Measurements from ENCODE around the gene LRIG1.
"Not testable (repeated sequence)": the region's sequence is repeated elsewhere in the genome, so short reads cannot be mapped to it uniquely, and the experiment has no call there.

LRIG1 gene

DNA sequence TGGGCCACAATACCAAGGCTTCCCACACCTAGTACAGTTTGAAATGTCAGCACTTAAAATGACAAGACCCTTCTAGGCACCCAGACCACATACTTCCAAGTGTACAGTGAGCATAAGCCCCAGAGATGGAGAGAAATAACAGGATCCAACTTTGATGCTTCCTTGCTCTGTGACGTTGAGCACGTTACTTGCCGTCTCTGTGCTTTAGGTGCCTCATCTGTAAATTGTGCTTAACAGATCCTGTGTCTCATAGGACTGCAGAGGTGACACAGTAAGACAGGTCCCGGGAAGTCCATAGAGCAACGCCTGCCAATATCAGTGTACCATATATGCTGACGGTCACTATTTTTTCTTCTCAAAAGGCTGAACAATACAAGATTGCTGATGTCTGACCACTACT lies 59.1 kb downstream of the LRIG1 start:
- no peak for DNase-seq (ENCODE audit: low spot score)

DNA sequence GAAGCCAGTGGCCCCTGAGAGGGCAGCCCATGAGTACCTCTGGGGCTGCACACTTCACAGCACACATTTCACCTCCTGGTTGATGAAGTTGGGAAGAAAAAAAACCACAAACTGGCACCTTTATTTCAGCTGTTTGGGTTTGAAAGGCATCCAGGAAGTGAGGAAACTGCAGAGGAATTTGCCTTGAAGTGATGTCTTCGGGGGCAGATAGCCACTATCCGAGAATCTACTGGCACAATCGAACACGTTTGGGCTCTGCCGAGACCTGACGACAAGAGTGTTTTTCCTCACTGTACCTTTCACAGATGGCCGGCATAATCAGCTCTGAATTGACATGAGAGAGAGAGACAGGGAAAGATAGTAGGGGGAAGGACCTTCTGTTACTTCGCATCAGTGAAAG lies 59.7 kb downstream of the LRIG1 start:
- peak; percentile 67 for DNase-seq (ENCODE audit: low spot score)

DNA sequence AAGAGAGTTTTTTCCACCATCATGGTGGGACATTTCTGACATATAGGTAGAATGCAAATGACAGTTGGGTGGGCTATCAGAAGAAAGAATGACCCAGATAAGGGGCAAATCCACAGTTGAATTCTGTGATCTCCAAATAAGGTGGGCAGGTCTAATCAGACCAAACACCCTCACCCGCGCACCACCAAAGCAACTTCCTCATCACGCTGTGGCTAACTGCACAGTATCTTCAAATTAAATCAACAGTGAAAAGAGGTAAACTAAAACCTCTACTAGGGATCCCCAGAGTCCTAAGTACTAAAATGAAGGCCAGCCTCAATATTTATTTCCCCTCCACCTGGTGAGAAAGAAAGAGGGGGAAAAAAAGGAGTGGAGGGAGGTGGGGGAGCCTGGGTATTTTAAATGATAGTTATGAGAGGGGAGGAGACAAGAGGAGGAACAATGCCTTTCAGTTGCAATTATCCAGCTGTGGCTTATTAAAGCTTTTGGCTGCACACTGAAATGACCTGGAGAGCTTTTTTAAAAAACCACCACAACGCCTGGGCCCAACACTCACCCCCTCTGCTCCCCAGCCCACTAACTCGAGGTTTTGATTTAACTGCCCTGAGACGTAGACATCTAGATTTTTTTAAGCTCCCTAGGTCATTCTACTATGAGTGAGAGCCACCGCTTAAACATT lies 61.0 kb downstream of the LRIG1 start:
- no peak for DNase-seq (ENCODE audit: low spot score)

- DNase-seq (ENCODE audit: low spot score), result no peak
Observed at GRCh38 chr3:66438046-66438445, 62.8 kb downstream of the LRIG1 start.

DNA sequence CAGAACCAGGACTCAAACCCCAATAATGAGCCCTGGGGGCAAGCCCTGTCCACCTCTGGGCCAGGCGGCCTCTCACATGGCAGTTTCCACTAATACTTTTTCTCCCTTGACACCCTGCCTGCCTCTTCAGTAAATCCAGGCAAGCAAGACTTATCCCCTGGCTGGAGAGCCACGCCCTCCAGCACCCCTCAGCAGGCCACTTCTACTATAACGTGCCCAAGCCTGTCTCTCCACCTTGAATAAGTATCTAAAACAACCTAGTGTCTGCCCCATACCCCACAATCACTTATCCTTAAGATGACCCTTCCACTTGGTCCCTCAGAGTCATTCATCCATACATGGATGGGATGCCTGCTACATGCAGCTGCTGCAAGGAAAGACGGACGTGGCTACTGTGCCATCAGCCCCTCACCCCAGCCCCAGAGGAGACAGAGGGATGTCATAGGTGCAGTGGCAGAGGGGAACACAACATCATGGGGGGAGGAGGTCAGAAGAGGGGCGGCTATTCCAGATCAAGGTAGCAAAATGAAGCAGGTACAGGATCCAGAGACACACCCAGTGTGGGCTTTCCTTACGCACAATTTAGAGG lies 63.4 kb downstream of the LRIG1 start:
- DNase-seq (ENCODE audit: low spot score), result no peak

GRCh38 chr3:66435989-66436388 lies 64.8 kb downstream of the LRIG1 start:
- no peak for DNase-seq (ENCODE audit: low spot score)

- no peak for DNase-seq (ENCODE audit: low spot score)
Observed at GRCh38 chr3:66434726-66435125, 66.1 kb downstream of the LRIG1 start.

- DNase-seq (ENCODE audit: low spot score), result no peak
Observed at GRCh38 chr3:66433522-66433782, 67.4 kb downstream of the LRIG1 start.

DNA sequence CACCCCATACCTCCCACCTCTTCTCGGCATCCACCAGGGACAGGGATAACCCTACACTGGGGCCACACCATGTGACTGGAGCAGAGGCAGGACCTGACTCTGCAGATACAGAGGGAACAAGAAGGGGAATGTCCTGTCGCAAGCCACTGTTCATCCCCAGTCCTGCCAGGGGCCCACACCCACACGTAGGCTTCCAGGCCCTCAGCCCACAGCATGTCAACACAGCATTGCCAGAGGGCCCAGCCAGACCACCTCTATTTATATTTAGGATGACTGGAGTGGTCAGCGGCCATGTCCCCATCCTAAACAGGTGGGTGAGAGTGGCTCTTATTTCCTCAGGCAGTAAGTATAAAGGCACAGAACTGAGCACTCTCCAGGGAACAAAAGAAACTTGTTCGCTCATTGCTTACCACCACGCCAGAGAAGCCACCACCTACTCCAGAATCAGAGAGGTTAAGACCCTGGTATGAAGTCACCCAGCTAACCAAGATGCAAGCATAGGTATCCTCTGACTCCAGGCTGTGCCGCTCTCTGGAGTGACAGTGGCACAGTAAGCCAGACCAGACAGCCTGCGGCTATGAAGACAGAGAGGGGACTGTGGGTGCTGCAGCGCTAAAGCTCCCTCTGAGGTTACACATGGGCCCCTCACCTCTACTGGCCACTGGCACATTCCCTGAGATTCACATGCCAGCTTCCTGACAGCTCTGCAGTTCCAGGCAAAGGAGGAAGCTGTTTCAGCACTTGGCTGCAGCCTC lies 67.9 kb downstream of the LRIG1 start:
- DNase-seq (ENCODE audit: low spot score), result no peak

- no peak for DNase-seq (ENCODE audit: low spot score)
Observed at GRCh38 chr3:66432041-66432766, 68.6 kb downstream of the LRIG1 start.

GRCh38 chr3:66431494-66431893 lies 69.3 kb downstream of the LRIG1 start:
- peak; percentile 61 for DNase-seq (ENCODE audit: low spot score)

DNA sequence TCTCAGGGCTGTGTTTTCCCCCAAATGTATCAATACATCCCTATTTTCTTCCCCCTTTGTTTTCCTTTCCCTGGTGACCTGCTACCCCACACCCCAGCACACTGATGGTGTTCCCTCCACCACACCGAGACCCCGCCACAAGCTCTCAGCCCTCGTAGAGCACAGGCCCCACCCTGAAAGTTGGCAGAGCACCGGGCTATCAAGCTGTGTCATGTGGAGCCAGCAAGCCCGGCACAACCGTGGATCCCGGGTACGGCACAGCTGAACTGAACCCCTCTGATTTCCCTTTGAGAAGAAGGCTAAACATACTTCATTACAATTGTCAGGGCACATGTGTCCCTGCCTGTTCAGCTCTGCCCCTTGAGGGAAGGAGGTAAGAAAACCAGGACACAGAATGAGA lies 69.9 kb downstream of the LRIG1 start:
- no peak for DNase-seq (ENCODE audit: low spot score)

GRCh38 chr3:66428733-66429132 lies 72.1 kb downstream of the LRIG1 start:
- peak; percentile 91 for DNase-seq (ENCODE audit: low spot score)

GRCh38 chr3:66427951-66428474 lies 72.8 kb downstream of the LRIG1 start:
- no peak for DNase-seq (ENCODE audit: low spot score)

GRCh38 chr3:66427352-66427751 lies 73.5 kb downstream of the LRIG1 start:
- no peak for DNase-seq (ENCODE audit: low spot score)

GRCh38 chr3:66426135-66426534 lies 74.7 kb downstream of the LRIG1 start:
- DNase-seq (ENCODE audit: low spot score), result no peak

DNA sequence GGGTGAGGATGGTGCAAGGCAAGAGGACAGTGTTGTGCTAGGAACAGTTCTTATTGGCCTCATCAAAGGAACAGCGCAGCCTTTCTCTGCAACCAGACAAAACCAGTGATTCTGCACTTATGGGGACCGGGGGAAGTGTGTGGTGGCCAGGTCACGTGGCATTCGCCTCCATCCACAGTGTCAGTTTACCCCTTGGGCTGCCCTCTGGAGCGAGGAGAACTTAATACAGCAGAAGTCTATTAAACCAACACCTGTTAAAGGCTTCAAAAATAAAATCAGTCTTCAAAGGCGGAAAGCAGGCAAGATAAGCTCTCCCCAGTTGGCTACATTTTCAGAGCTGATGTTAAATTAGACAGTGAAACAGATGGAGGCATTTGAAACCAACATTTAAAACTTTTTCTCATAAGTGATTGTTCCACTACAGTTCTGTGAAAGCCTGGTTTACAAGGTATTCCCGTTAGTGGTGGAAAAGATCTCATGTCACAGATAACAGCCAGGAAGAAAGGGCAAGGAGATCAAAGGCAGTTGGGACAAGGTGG lies 75.2 kb downstream of the LRIG1 start:
- DNase-seq (ENCODE audit: low spot score), result no peak

DNA sequence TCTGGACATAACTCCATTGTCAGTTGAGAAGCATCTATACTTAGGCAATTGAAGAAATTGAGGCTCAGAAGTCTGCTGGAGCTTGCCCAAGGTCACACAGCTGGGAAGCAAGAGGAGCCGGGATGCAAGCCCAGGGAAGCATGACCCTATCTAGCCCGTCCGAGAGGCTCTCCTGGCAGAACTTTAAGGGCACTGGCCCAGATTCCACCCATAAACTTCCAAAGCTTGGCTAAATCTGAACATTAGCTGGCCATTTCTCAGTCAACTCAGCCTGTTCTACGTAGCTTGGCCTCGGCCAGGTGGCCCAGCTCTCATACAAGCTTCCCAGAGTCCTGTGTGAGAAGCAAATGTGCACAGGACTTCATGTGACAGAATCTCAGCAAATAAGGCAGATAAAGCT lies 75.8 kb downstream of the LRIG1 start:
- DNase-seq (ENCODE audit: low spot score), result no peak

DNA sequence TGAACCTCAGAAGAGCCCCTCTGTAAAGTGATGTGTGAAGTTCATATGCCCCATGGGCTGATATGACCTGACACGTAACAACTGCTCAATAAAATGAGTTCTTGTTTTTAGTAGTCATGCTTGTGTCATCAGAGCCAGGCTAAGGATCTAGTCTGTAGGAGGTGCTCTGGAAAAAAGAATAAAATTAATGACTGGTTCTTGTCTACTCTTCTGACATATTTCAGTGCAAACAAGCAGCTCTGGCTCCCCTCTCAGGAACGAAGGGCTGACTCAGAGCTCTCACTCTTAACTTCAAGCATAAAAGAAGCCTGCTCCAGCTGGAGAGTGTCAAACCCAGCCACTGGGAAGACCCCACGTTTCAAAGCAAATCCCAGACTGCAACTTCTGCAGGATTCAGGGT lies 77.0 kb downstream of the LRIG1 start:
- DNase-seq (ENCODE audit: low spot score), result peak; percentile 72

- DNase-seq (ENCODE audit: low spot score), result not testable (repeated sequence)
Observed at GRCh38 chr3:66421893-66422292, 78.9 kb downstream of the LRIG1 start.

DNA sequence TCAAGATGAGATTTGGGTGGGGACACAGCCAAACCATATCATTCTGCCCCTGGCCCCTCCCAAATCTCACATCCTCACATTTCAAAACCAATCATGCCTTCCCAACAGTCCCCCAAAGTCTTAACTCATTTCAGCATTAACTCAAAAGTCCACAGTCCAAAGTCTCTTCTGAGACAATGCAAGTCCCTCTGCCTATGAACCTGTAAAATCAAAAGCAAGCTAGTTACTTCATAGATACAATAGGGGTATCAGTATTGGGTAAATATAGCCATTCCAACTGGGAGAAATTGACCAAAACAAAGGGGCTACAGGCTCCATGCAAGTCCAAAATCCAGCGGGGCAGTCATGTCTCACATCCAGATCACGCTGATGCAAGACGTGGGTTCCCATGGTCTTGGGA lies 79.7 kb downstream of the LRIG1 start:
- DNase-seq (ENCODE audit: low spot score), result not testable (repeated sequence)

DNA sequence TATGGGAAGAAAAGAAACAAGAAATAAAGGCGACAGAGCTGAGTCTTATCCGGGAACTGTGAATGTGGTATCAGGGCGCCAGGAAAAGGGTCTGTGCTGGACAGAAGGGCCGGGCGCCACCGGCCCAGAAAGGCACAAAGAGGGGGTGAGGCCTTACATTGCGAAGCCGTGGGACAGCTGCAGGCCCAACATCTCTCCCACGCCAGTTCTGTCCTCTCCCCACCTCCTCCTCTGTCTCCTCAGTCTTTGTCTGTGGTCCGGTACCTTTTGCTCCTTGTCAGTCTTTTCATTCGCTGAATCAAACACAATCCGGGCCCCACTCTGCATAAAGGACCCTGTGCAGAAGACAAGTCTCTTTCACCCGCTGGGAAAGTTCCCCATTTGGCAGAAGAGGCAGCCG lies 81.8 kb downstream of the LRIG1 start:
- no peak for DNase-seq (ENCODE audit: low spot score)
